ENCODE results near the gene PLA2G15.

Gene PLA2G15

GRCh38 chr16:68263559-68264127 is 18.5 kb downstream of the PLA2G15 start:
- peaks cover 14% of the 10 kb centered on the region for H3K4me1 ChIP-seq (ENCODE audit: control insufficient read depth, insufficient read depth, low read length)
- TF ChIP-seq ZNF248 (tag by site-specific recombination; IDR thresholded peaks at IDR 0.05) = no peak
- peak; percentile 67 for TF ChIP-seq GLIS1 (tag by site-specific recombination; IDR thresholded peaks at IDR 0.05)
- peak; percentile 84 for TF ChIP-seq ZBTB10 (tag by site-specific recombination; IDR thresholded peaks at IDR 0.05)
- TF ChIP-seq ZNF76 (tag by site-specific recombination; IDR thresholded peaks at IDR 0.05; ENCODE audit: borderline replicate concordance, low read depth) = 0 out of 2 replicates have a peak, but pooled peaks have one; percentile 16
- TF ChIP-seq KLF17 (tag by site-specific recombination; IDR thresholded peaks at IDR 0.05) = 0 out of 2 replicates have a peak, but pooled peaks have one; percentile 36
- TF ChIP-seq FEZF1 (tag by site-specific recombination; IDR thresholded peaks at IDR 0.05) = peak; percentile 50
- TF ChIP-seq TSHZ1 (tag by site-specific recombination; IDR thresholded peaks at IDR 0.05; ENCODE audit: borderline replicate concordance) = no peak
- no peak for TF ChIP-seq ZNF292 (tag by site-specific recombination; IDR thresholded peaks at IDR 0.05; ENCODE audit: borderline replicate concordance, low read depth)
- no peak for TF ChIP-seq ZNF202 (tag by site-specific recombination; IDR thresholded peaks at IDR 0.05; ENCODE audit: borderline replicate concordance)
- peak; percentile 56; the same call in 1 of the 2 replicates for TF ChIP-seq BCL6B (tag by site-specific recombination; IDR thresholded peaks at IDR 0.05)
- no peak for TF ChIP-seq ZNF221 (tag by site-specific recombination; IDR thresholded peaks at IDR 0.05; ENCODE audit: borderline replicate concordance)
- TF ChIP-seq ZNF398 (tag by site-specific recombination; IDR thresholded peaks at IDR 0.05) = peak; percentile 74
- peak; percentile 10; the same call in 1 of the 2 replicates for TF ChIP-seq ZBTB20 (tag by site-specific recombination; IDR thresholded peaks at IDR 0.05)
- TF ChIP-seq ZBTB6 (tag by site-specific recombination; IDR thresholded peaks at IDR 0.05) = peak; percentile 93
- no peak for TF ChIP-seq ZNF560 (tag by site-specific recombination; IDR thresholded peaks at IDR 0.05; ENCODE audit: borderline replicate concordance)
- peak; percentile 77 for TF ChIP-seq GLIS2 (tag by site-specific recombination; IDR thresholded peaks at IDR 0.05)
- peak; percentile 52; the same call in 1 of the 2 replicates for TF ChIP-seq SP7 (tag by site-specific recombination; IDR thresholded peaks at IDR 0.05)
- TF ChIP-seq ZNF561 (tag by site-specific recombination; IDR thresholded peaks at IDR 0.05; ENCODE audit: borderline replicate concordance) = no peak
- ChIA-PET POLR2A (interaction anchor here (0.9 to 4.5 kb wide), 10 partner anchors 9 to 179 kb away, joined by 3 to 40 read pairs (median 6); partner anchors contain the start of genes NFATC3, PLA2G15, PRMT7 and SLC7A6OS), CTCF (interaction anchor here (0.5 to 8.2 kb wide), 26 partner anchors 9 to 1247 kb away, joined by 3 to 151 read pairs (median 5); partner anchors contain the start of genes NFATC3, PLA2G15, PRMT7 and SLC7A6OS)
- peaks cover 0 to 17% of the 10 kb centered on the region in 2 experiments; a peak in 2 of 3 replicates for H3K36me3 ChIP-seq (ENCODE audit: control insufficient read depth in 2 of 2, insufficient read depth in 1 of 2, low read length in 2 of 2)
- no peaks in the 10 kb centered on the region for H3K9me3 ChIP-seq (ENCODE audit: control insufficient read depth, insufficient read depth, low read depth, low read length)
- H3K4me3 ChIP-seq (ENCODE audit: low read depth, low read length) = peak overlapping the region; percentile 78
- peak overlapping the region; percentile 87; the same call in 1 of the 2 replicates for H3K27ac ChIP-seq (ENCODE audit: extremely low read depth, low read depth, low read length)

Measured in HEK293 (cell line).